ENCODE data around the gene GADL1.

The GADL1 gene

GRCh38 chr3:30685267-30685667 is 209.2 kb downstream of the GADL1 start:
- Histone ChIP-seq H3K4me3 (no peak overlapping the region), H3K27me3 (ENCODE audit: low read depth) (no peaks in the 10 kb centered on the region), H3K36me3 (replicated peaks) (no peaks in the 10 kb centered on the region), H3K4me1 (peaks cover 36% of the 10 kb centered on the region), H3K9me3 (no peaks in the 10 kb centered on the region)
- no peak for DNase-seq (ENCODE audit: low spot score in 2 of 2)
- in situ Hi-C loops (cut with MboI; ENCODE audit: low sequenced_read_pairs) = no loop called here

- Histone ChIP-seq H3K9me3 (no peaks in the 10 kb centered on the region), H3K27me3 (ENCODE audit: low read depth) (no peaks in the 10 kb centered on the region), H3K4me1 (peaks cover 39% of the 10 kb centered on the region), H3K36me3 (replicated peaks) (no peaks in the 10 kb centered on the region), H3K4me3 (no peak overlapping the region)
- in situ Hi-C loops (cut with MboI; ENCODE audit: low sequenced_read_pairs) = no loop called here
- no peak for DNase-seq (ENCODE audit: low spot score in 2 of 2)
Observed at GRCh38 chr3:30684356-30684755, 210.1 kb downstream of the GADL1 start.

- Histone ChIP-seq H3K9me3 (no peaks in the 10 kb centered on the region), H3K4me3 (no peak overlapping the region), H3K36me3 (replicated peaks) (no peaks in the 10 kb centered on the region), H3K27me3 (ENCODE audit: low read depth) (no peaks in the 10 kb centered on the region), H3K4me1 (peaks cover 39% of the 10 kb centered on the region)
- no peak for DNase-seq (ENCODE audit: low spot score in 2 of 2)
- in situ Hi-C loops (cut with MboI; ENCODE audit: low sequenced_read_pairs) = no loop called here
Observed at GRCh38 chr3:30683769-30684168, 210.7 kb downstream of the GADL1 start.

- Histone ChIP-seq H3K9me3 (no peaks in the 10 kb centered on the region), H3K27me3 (ENCODE audit: low read depth) (no peaks in the 10 kb centered on the region), H3K4me3 (no peak overlapping the region), H3K4me1 (peaks cover 34% of the 10 kb centered on the region), H3K36me3 (replicated peaks) (no peaks in the 10 kb centered on the region)
- DNase-seq (ENCODE audit: low spot score in 2 of 2) = no peak
- in situ Hi-C loops (cut with MboI; ENCODE audit: low sequenced_read_pairs) = no loop called here
Observed at GRCh38 chr3:30682434-30683155, 211.9 kb downstream of the GADL1 start.

GRCh38 chr3:30681649-30682211 is 212.7 kb downstream of the GADL1 start:
- no peak for DNase-seq (ENCODE audit: low spot score in 2 of 2)
- Histone ChIP-seq H3K27me3 (ENCODE audit: low read depth) (no peaks in the 10 kb centered on the region), H3K4me1 (peaks cover 33% of the 10 kb centered on the region), H3K4me3 (no peak overlapping the region), H3K9me3 (no peaks in the 10 kb centered on the region), H3K36me3 (replicated peaks) (no peaks in the 10 kb centered on the region)
- in situ Hi-C loops (cut with MboI; ENCODE audit: low sequenced_read_pairs) = no loop called here

GRCh38 chr3:30680789-30681648 is 213.4 kb downstream of the GADL1 start:
- Histone ChIP-seq H3K4me1 (peaks cover 29% of the 10 kb centered on the region), H3K36me3 (replicated peaks) (no peaks in the 10 kb centered on the region), H3K9me3 (no peaks in the 10 kb centered on the region), H3K4me3 (no peak overlapping the region), H3K27me3 (ENCODE audit: low read depth) (no peaks in the 10 kb centered on the region)
- peak in 1 of 2 experiments; percentile 40 for DNase-seq (ENCODE audit: low spot score in 2 of 2)
- in situ Hi-C loops (cut with MboI; ENCODE audit: low sequenced_read_pairs) = no loop called here

- no peaks in the 10 kb centered on the region for H3K36me3 ChIP-seq (replicated peaks)
Observed at GRCh38 chr3:30679045-30679444, 215.4 kb downstream of the GADL1 start.

GRCh38 chr3:30677347-30677685 is 217.1 kb downstream of the GADL1 start:
- Histone ChIP-seq H3K36me3 (replicated peaks) (0 out of 2 replicates have a peak, but pooled peaks cover 1% of the 10 kb centered on the region), H3K27me3 (ENCODE audit: low read depth) (no peaks in the 10 kb centered on the region), H3K4me3 (no peak overlapping the region), H3K4me1 (peaks cover 4% of the 10 kb centered on the region), H3K9me3 (no peaks in the 10 kb centered on the region)
- in situ Hi-C loops (cut with MboI; ENCODE audit: low sequenced_read_pairs) = no loop called here
- DNase-seq (ENCODE audit: low spot score in 2 of 2) = no peak

More at GRCh38 chr3:30679045-30679444, 215.4 kb downstream of the GADL1 start:
- peaks cover 22% of the 10 kb centered on the region for H3K4me1 ChIP-seq
- DNase-seq (ENCODE audit: low spot score in 2 of 2) = no peak
- in situ Hi-C loops (cut with MboI; ENCODE audit: low sequenced_read_pairs) = no loop called here
- H3K4me3 ChIP-seq = no peak overlapping the region
- no peaks in the 10 kb centered on the region for H3K27me3 ChIP-seq (ENCODE audit: low read depth)
- H3K9me3 ChIP-seq = no peaks in the 10 kb centered on the region

GRCh38 chr3:30676424-30677346 is 217.8 kb downstream of the GADL1 start:
- H3K4me3 ChIP-seq = no peak overlapping the region
- H3K9me3 ChIP-seq = no peaks in the 10 kb centered on the region
- DNase-seq (ENCODE audit: low spot score in 2 of 2) = no peak
- in situ Hi-C loops (cut with MboI; ENCODE audit: low sequenced_read_pairs) = no loop called here
- no peaks in the 10 kb centered on the region for H3K27me3 ChIP-seq (ENCODE audit: low read depth)
- peaks cover 3% of the 10 kb centered on the region; the same call in 1 of the 2 replicates for H3K4me1 ChIP-seq
- 0 out of 2 replicates have a peak, but pooled peaks cover 3% of the 10 kb centered on the region for H3K36me3 ChIP-seq (replicated peaks)

All from HAP-1 (cell line).